H1 (cell line): Measurements from ENCODE around the gene GPATCH2. TPM values are rescaled to one million over a fixed set of nuclear protein-coding genes. Genes with fewer than 3 reads are reported as not detected.

ENCODE experiments used
- CTCF ChIA-PET: fragments of 300-600 bp; sonication (Branson Sonifier 250); formaldehyde crosslinking; loops from one replicate; lab custom pipeline; 2021; ENCODE audit not compliant: partially characterized antibody; lab: Charles Lee
- POLR2A ChIA-PET: fragments of 300-600 bp; sonication (Branson Sonifier 250); formaldehyde crosslinking; loops from one replicate; lab custom pipeline; 2021; ENCODE audit warnings: inconsistent platforms; ENCODE audit not compliant: partially characterized antibody; lab: Charles Lee
- DNase-seq, 2 experiments: peaks; one replicate each; pipeline versions ENCODE4 v3.0.0 to v3.0.0-alpha.2; 2010 to 2022; ENCODE audit warnings: low spot score in 2 of 2, low read depth in 1 of 2, mixed read lengths in 1 of 2
- FAIRE-seq: peaks from 2 replicates; lab custom pipeline; 2011; peaks lifted over from hg19 to GRCh38; lab: Jason Lieb, UNC
- H2AFZ ChIP-seq: 2 replicates; pipeline ENCODE4 v1.8.1; 2012; ENCODE audit warnings: low read length, inconsistent platforms
- H2AK5ac ChIP-seq: 2 replicates; pipeline ENCODE4 v1.6.1; 2013; ENCODE audit warnings: low read depth, low read length
- H2BK120ac ChIP-seq: replicated peaks from 2 replicates; pipeline ENCODE3; 2013; ENCODE audit warnings: low read depth, low read length, inconsistent platforms
- H2BK12ac ChIP-seq: 2 replicates; pipeline ENCODE4 v1.6.1; 2013; ENCODE audit warnings: low read depth, low read length
- H2BK15ac ChIP-seq: 2 replicates; pipeline ENCODE4 v1.6.1; 2013; ENCODE audit warnings: low read length
- H2BK20ac ChIP-seq: 2 replicates; pipeline ENCODE4 v1.6.1; 2013; ENCODE audit warnings: low read length
- H2BK5ac ChIP-seq: 2 replicates; pipeline ENCODE4 v1.6.1; 2013; ENCODE audit warnings: low read depth, low read length
- H3K14ac ChIP-seq: 2 replicates; pipeline ENCODE4 v1.6.1; 2013; ENCODE audit warnings: inconsistent platforms; ENCODE audit not compliant: insufficient read length
- H3K18ac ChIP-seq: 2 replicates; pipeline ENCODE4 v1.6.1; 2013; ENCODE audit warnings: low read length; ENCODE audit errors: extremely low read depth
- H3K23ac ChIP-seq: 2 replicates; pipeline ENCODE4 v1.6.1; 2013; ENCODE audit warnings: inconsistent platforms; ENCODE audit not compliant: insufficient read length
- H3K23me2 ChIP-seq: 2 replicates; pipeline ENCODE4 v1.6.1; 2013; ENCODE audit warnings: low read depth, low read length
- H3K27ac ChIP-seq: 2 replicates; pipeline ENCODE4 v1.6.1; 2011; ENCODE audit warnings: low read depth, low read length, inconsistent platforms
- H3K27me3 ChIP-seq, 4 experiments: replicated peaks in 1 of 4; 1 replicate in 1 of 4; 2 replicates in 3 of 4; pipeline versions ENCODE4 v1.6.1 to v1.8.1; 2011 to 2013; ENCODE audit warnings: low read length in 3 of 4, mild to moderate bottlenecking in 3 of 4, inconsistent platforms in 2 of 4, mixed read lengths in 2 of 4, moderate library complexity in 1 of 4; ENCODE audit not compliant: control insufficient read depth in 3 of 4, insufficient read depth in 3 of 4; ENCODE audit errors: extremely low read depth in 1 of 4
- H3K36me3 ChIP-seq, 4 experiments: 2 replicates each; pipeline versions ENCODE4 v1.6.1 to v1.8.1; 2011 to 2013; ENCODE audit warnings: mild to moderate bottlenecking in 4 of 4, low read length in 3 of 4, moderate library complexity in 2 of 4, control low read depth in 1 of 4, inconsistent platforms in 1 of 4; ENCODE audit not compliant: insufficient read depth in 4 of 4, control insufficient read depth in 2 of 4
- H3K4ac ChIP-seq: replicated peaks from 2 replicates; pipeline ENCODE3; 2013; ENCODE audit warnings: low read length, low read depth, mixed read lengths, inconsistent platforms; ENCODE audit not compliant: insufficient read length
- H3K4me1 ChIP-seq, 4 experiments: replicated peaks in 1 of 4; 1 replicate in 1 of 4; 2 replicates in 3 of 4; pipeline versions ENCODE4 v1.6.1 to v1.8.1; 2011 to 2013; ENCODE audit warnings: low read length in 3 of 4, inconsistent platforms in 2 of 4, mixed read lengths in 1 of 4; ENCODE audit not compliant: insufficient read depth in 4 of 4, control insufficient read depth in 3 of 4
- H3K4me2 ChIP-seq, 2 experiments: 2 replicates each; pipeline versions ENCODE4 v1.6.1 to v1.8.1; 2011 to 2013; ENCODE audit warnings: low read depth in 2 of 2, low read length in 2 of 2, control low read depth in 1 of 2, inconsistent platforms in 1 of 2, mild to moderate bottlenecking in 1 of 2; ENCODE audit not compliant: insufficient read depth in 1 of 2
- H3K4me3 ChIP-seq, 4 experiments: fragments of 200-600, 300-600 bp in 1 of 4; sonication (generic), shearing (Covaris generic), sonication (Bioruptor Twin) in 1 of 4; 2 replicates each; pipeline versions ENCODE4 v1.5.1 to v1.8.1; 2011 to 2016; ENCODE audit warnings: low read length in 4 of 4, low read depth in 3 of 4, control low read depth in 2 of 4, inconsistent platforms in 2 of 4, mild to moderate bottlenecking in 2 of 4, mixed read lengths in 1 of 4, moderate library complexity in 1 of 4; ENCODE audit not compliant: insufficient read depth in 2 of 4; ENCODE audit errors: extremely low read depth in 1 of 4
- H3K56ac ChIP-seq: replicated peaks from 2 replicates; pipeline ENCODE3; 2013; ENCODE audit warnings: low read depth, mild to moderate bottlenecking, mixed read lengths, low read length, inconsistent platforms; ENCODE audit not compliant: insufficient read length
- H3K79me1 ChIP-seq: 2 replicates; pipeline ENCODE4 v1.6.1; 2013; ENCODE audit warnings: low read depth, low read length, control low read depth
- H3K79me2 ChIP-seq, 2 experiments: 2 replicates each; pipeline versions ENCODE4 v1.6.1 to v1.8.1; 2012 to 2013; ENCODE audit warnings: low read length in 2 of 2, mild to moderate bottlenecking in 2 of 2, inconsistent platforms in 1 of 2; ENCODE audit not compliant: insufficient read depth in 2 of 2, control insufficient read depth in 1 of 2
- H3K9ac ChIP-seq, 4 experiments: replicated peaks in 1 of 4; 1 replicate in 1 of 4; 2 replicates in 3 of 4; pipeline versions ENCODE4 v1.6.1 to v1.8.1; 2011 to 2013; ENCODE audit warnings: low read depth in 3 of 4, low read length in 3 of 4, control low read depth in 2 of 4, mild to moderate bottlenecking in 2 of 4, moderate library complexity in 2 of 4, inconsistent platforms in 1 of 4; ENCODE audit errors: extremely low read depth in 1 of 4
- H3K9me3 ChIP-seq, 2 experiments: 2 replicates each; pipeline versions ENCODE4 v1.6.1 to v1.8.1; 2012 to 2013; ENCODE audit warnings: mild to moderate bottlenecking in 2 of 2, moderate library complexity in 2 of 2, control low read depth in 1 of 2, inconsistent platforms in 1 of 2, low read depth in 1 of 2, low read length in 1 of 2, mixed read lengths in 1 of 2; ENCODE audit not compliant: insufficient read depth in 2 of 2
- H4K20me1 ChIP-seq, 2 experiments: replicated peaks in 1 of 2; 2 replicates each; pipeline versions ENCODE3 to v1.8.1; 2011 to 2013; ENCODE audit warnings: inconsistent platforms in 2 of 2, low read length in 2 of 2, mild to moderate bottlenecking in 1 of 2; ENCODE audit not compliant: insufficient read depth in 2 of 2, control insufficient read depth in 1 of 2
- H4K5ac ChIP-seq: 2 replicates; pipeline ENCODE4 v1.6.1; 2013; ENCODE audit warnings: low read length, low read depth, mixed read lengths, inconsistent platforms; ENCODE audit not compliant: insufficient read length
- H4K8ac ChIP-seq: 2 replicates; pipeline ENCODE4 v1.8.0; 2013; ENCODE audit warnings: mild to moderate bottlenecking, moderate library complexity, low read length, inconsistent platforms; ENCODE audit not compliant: insufficient read depth; ENCODE audit errors: extremely low read depth
- H4K91ac ChIP-seq: replicated peaks from 2 replicates; pipeline ENCODE3; 2013; ENCODE audit warnings: low read length, mixed read lengths, inconsistent platforms; ENCODE audit not compliant: insufficient read length
- CEBPB ChIP-seq: IDR thresholded peaks from 2 replicates; pipeline ENCODE4 v1.6.1; 2012; ENCODE audit warnings: low read depth, low read length
- CHD1 ChIP-seq: IDR thresholded peaks from 2 replicates; pipeline ENCODE4 v1.6.1; 2012; ENCODE audit warnings: low read depth, low read length, improper control_type of control experiment
- KDM1A ChIP-seq: fragments of 200-600, 300-600 bp; sonication (generic); IDR thresholded peaks from 2 replicates; pipeline ENCODE4 v1.7.1; 2016; ENCODE audit warnings: mild to moderate bottlenecking, low read length, borderline replicate concordance
- KDM5A ChIP-seq: fragments of 200-600 bp; IDR thresholded peaks from 2 replicates; pipeline ENCODE4 v1.7.1; 2012; ENCODE audit warnings: mild to moderate bottlenecking, low read length, inconsistent platforms, mixed read lengths
- MAFK ChIP-seq: IDR thresholded peaks from 2 replicates; pipeline ENCODE4 v1.6.1; 2012; ENCODE audit warnings: low read depth, mild to moderate bottlenecking, improper control_type of control experiment, low read length
- TAF7 ChIP-seq: optimal IDR thresholded peaks from 2 replicates; pipeline ENCODE3; 2011; ENCODE audit warnings: low read depth, mild to moderate bottlenecking, inconsistent platforms, low read length, moderate library complexity, borderline replicate concordance
- TEAD4 ChIP-seq: IDR thresholded peaks from 2 replicates; pipeline ENCODE4 v1.6.1; 2012; ENCODE audit warnings: low read depth, low read length, inconsistent platforms, mixed read lengths
- WGBS, 2 experiments: shearing (Covaris generic) in 1 of 2; methylation state at CpG; one replicate each; pipeline versions ENCODE4 v1.1.6 to v1.1.7; 2013 to 2015; ENCODE audit warnings: low lambda C conversion rate in 2 of 2, mixed read lengths in 2 of 2, inconsistent platforms in 1 of 2, low coverage in 1 of 2, missing lambda C conversion rate in 1 of 2; ENCODE audit not compliant: insufficient replicate concordance in 2 of 2, insufficient coverage in 1 of 2, insufficient read length in 1 of 2; ENCODE audit errors: extremely low coverage in 1 of 2, missing lambda C conversion rate in 1 of 2; 5-methylcytosine and 5-hydroxymethylcytosine counted together
- polyA plus RNA-seq, 7 experiments: library from polyadenylated mRNA; depleted of rRNA in 3 of 7; stranded (reverse) in 5 of 7; unstranded in 2 of 7; fragments of >200 nt in 5 of 7; fragments of 200-250 nt in 2 of 7; gene quantifications; 1 replicate in 5 of 7; 2 replicates in 1 of 7; 4 replicates in 1 of 7; pipeline versions ENCODE4 v1.2.1 to v1.2.3, GENCODE V29; 2011 to 2013; ENCODE audit warnings: missing spikeins in 2 of 7, mixed read lengths in 2 of 7
- total RNA-seq: library from RNA; stranded (reverse); fragmentation: NEBNext Ultra II Directional; extraction: Animal tissue kit (Norgen Biotek cat#: 25700); gene quantifications from 2 replicates; pipeline ENCODE4 v1.2.1, GENCODE V29; 2021

The GPATCH2 gene
- total and polyA plus RNA-seq, 2 of the 8 experiments (the other 6 are each of a cell fraction or from before 2014, with no cell fraction given) = 3.9 to 13.1 TPM

DNA sequence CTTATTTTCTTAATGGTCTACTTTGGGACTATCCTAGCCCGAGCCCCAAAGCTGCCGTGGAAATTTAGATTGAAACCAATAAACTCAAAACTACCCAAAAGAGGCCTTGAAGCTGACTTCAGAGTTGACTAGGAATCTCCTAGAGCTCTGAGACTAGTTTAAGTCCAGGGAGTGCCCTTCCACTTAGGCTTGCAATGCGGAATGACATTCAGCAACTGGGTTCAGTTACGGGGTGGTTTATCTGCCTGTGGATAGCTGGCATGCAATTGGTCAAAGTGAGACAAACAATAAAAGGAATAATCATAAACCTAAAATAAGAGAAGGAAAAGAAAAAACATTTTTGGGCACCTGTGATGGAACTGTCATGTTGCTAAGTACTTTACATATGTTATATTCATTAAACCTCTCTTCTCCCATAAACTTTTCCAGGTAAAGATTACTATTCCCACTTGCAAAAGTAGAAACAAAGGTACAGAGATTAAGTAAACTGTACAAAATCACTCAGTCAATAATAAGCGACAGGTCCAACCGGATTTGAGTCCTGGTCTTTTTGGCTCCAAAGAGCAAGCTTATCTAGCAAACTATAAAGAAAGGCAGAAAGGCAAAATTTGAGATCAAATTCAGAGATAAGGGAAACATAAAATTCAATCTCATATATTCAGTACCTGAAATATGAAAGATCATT is 56.5 kb downstream of the GPATCH2 start:
- Histone ChIP-seq H3K18ac (no peak overlapping the region), H4K8ac (no peak overlapping the region), H4K20me1 (no peaks in the 10 kb centered on the region), H3K4me1 (no peaks in the 10 kb centered on the region), H3K27ac (no peak overlapping the region), H3K27me3 (no peaks in the 10 kb centered on the region), H2BK120ac (no peak overlapping the region), H3K14ac (no peak overlapping the region), H4K5ac (no peak overlapping the region), H3K79me1 (no peaks in the 10 kb centered on the region), H3K79me2 (no peaks in the 10 kb centered on the region), H4K91ac (no peak overlapping the region), H2BK12ac (no peak overlapping the region), H3K4ac (no peak overlapping the region), H3K4me3 (no peak overlapping the region), H3K23ac (no peak overlapping the region), H2BK5ac (no peak overlapping the region), H3K9me3 (no peaks in the 10 kb centered on the region), H2AK5ac (no peak overlapping the region)
- WGBS, 2 experiments = 87% methylated on average over 6 of the region's 6 CpGs; no CpG with 5 or more reads in 1 of the 2 experiments
- POLR2A ChIA-PET = no interaction called here
- no peak for TF ChIP-seq KDM1A
- no peak for TF ChIP-seq CHD1
- TF ChIP-seq KDM5A = no peak
- no peak for TF ChIP-seq CEBPB
- no peak for TF ChIP-seq TEAD4
- TF ChIP-seq TAF7 = no peak
- no peak for TF ChIP-seq MAFK
- TF ChIP-seq, all 59 proteins: peak for 0
- no peak for DNase-seq
- H3K56ac ChIP-seq = no peak overlapping the region
- no peaks in the 10 kb centered on the region for H3K23me2 ChIP-seq
- FAIRE-seq = no peak
- H2AFZ ChIP-seq = no peak overlapping the region
- no peak overlapping the region for H3K9ac ChIP-seq
- CTCF ChIA-PET = no interaction called here
- no peak overlapping the region for H2BK15ac ChIP-seq
- no peak overlapping the region for H2BK20ac ChIP-seq
- H3K4me2 ChIP-seq = no peak overlapping the region
- H3K36me3 ChIP-seq = no peaks in the 10 kb centered on the region
